NT2/D1 (cell line): ENCODE measurements around the gene GIT1.

Experiments used
- DNase-seq: peaks from one replicate; pipeline ENCODE4 v3.0.0-alpha.2; 2011; ENCODE audit warnings: low read depth, low spot score
- H3K27me3 ChIP-seq: 2 replicates; pipeline ENCODE4 v1.6.0; 2011; ENCODE audit warnings: mild to moderate bottlenecking; ENCODE audit not compliant: insufficient read length, insufficient read depth
- H3K36me3 ChIP-seq: 2 replicates; pipeline ENCODE4 v1.6.1; 2011; ENCODE audit warnings: mild to moderate bottlenecking, low read length, mixed read lengths; ENCODE audit not compliant: insufficient read depth, insufficient read length
- H3K4me1 ChIP-seq: 2 replicates; pipeline ENCODE4 v1.5.1; 2011; ENCODE audit not compliant: insufficient read depth, insufficient read length
- H3K4me3 ChIP-seq: 2 replicates; pipeline ENCODE4 v1.5.1; 2011; ENCODE audit warnings: low read depth; ENCODE audit not compliant: insufficient read length
- H3K9ac ChIP-seq: 2 replicates; pipeline ENCODE4 v1.6.0; 2011; ENCODE audit warnings: low read depth; ENCODE audit not compliant: insufficient read length
- H3K9me3 ChIP-seq: 2 replicates; pipeline ENCODE4 v1.5.1; 2011; ENCODE audit warnings: mild to moderate bottlenecking, low read length; ENCODE audit not compliant: insufficient read depth
- SUZ12 ChIP-seq: IDR thresholded peaks from 2 replicates; pipeline ENCODE4 v1.6.1; 2011; ENCODE audit not compliant: insufficient read length, insufficient read depth; ENCODE audit errors: extremely low read depth
- YY1 ChIP-seq: IDR thresholded peaks from 2 replicates; pipeline ENCODE4 v1.6.1; 2011; ENCODE audit not compliant: insufficient read length, insufficient read depth
- ZNF274 ChIP-seq: IDR thresholded peaks from 2 replicates; pipeline ENCODE4 v1.6.1; 2011; ENCODE audit warnings: mild to moderate bottlenecking, low read depth, low read length

Gene GIT1

GRCh38 chr17:29589524-29590410 is at the start of gene GIT1:
Gene GIT1 (minus strand): TSS chr17:29589648. CDS start chr17:29589378, 270 bp downstream.
- Histone ChIP-seq H3K27me3 (peaks cover 38% of the 10 kb centered on the region), H3K9ac (peak within 1 kb of the TSS; percentile 80), H3K9me3 (no peaks in the 10 kb centered on the region), H3K36me3 (no peaks in the 10 kb centered on the region), H3K4me3 (peak within 1 kb of the TSS; percentile 73), H3K4me1 (peaks cover 30% of the 10 kb centered on the region)
- TF ChIP-seq ZNF274 (no peak), SUZ12 (no peak), YY1 (no peak)
- DNase-seq, result no peak

- peak; percentile 48 for DNase-seq
- H3K27me3 ChIP-seq, result no peaks in the 10 kb centered on the region
- peaks cover 30% of the 10 kb centered on the region for H3K36me3 ChIP-seq
- TF ChIP-seq YY1, result no peak
- TF ChIP-seq ZNF274, result no peak
- TF ChIP-seq SUZ12, result no peak
- H3K4me1 ChIP-seq, result no peaks in the 10 kb centered on the region
- H3K9me3 ChIP-seq, result no peaks in the 10 kb centered on the region
- H3K4me3 ChIP-seq, result no peak overlapping the region
- no peak overlapping the region for H3K9ac ChIP-seq
Observed at GRCh38 chr17:29633886-29634285, 44.4 kb upstream of the GIT1 start.

GRCh38 chr17:29630630-29631193 is 41.3 kb upstream of the GIT1 start:
- Histone ChIP-seq H3K9me3 (no peaks in the 10 kb centered on the region), H3K4me1 (no peaks in the 10 kb centered on the region), H3K27me3 (no peaks in the 10 kb centered on the region), H3K36me3 (peaks cover 21% of the 10 kb centered on the region), H3K4me3 (no peak overlapping the region), H3K9ac (no peak overlapping the region)
- no peak for DNase-seq
- TF ChIP-seq SUZ12 (no peak), YY1 (no peak), ZNF274 (no peak)

- no peaks in the 10 kb centered on the region for H3K9me3 ChIP-seq
- H3K36me3 ChIP-seq, result peaks cover 21% of the 10 kb centered on the region
Observed at GRCh38 chr17:29629839-29630238, 40.4 kb upstream of the GIT1 start.

GRCh38 chr17:29628644-29629043 is 39.2 kb upstream of the GIT1 start:
- no peak for DNase-seq
- H3K9me3 ChIP-seq, result no peaks in the 10 kb centered on the region
- H3K9ac ChIP-seq, result no peak overlapping the region
- H3K4me3 ChIP-seq, result no peak overlapping the region
- TF ChIP-seq ZNF274 (no peak), YY1 (no peak), SUZ12 (no peak)
- H3K4me1 ChIP-seq, result no peaks in the 10 kb centered on the region
- peaks cover 21% of the 10 kb centered on the region for H3K36me3 ChIP-seq
- peaks cover 4% of the 10 kb centered on the region for H3K27me3 ChIP-seq

More at GRCh38 chr17:29629839-29630238, 40.4 kb upstream of the GIT1 start:
- H3K9ac ChIP-seq, result no peak overlapping the region
- no peaks in the 10 kb centered on the region for H3K4me1 ChIP-seq
- H3K27me3 ChIP-seq, result no peaks in the 10 kb centered on the region
- TF ChIP-seq YY1 (no peak), SUZ12 (no peak), ZNF274 (no peak)
- H3K4me3 ChIP-seq, result no peak overlapping the region
- no peak for DNase-seq

GRCh38 chr17:29627951-29628350 is 38.5 kb upstream of the GIT1 start:
- Histone ChIP-seq H3K4me1 (peaks cover 4% of the 10 kb centered on the region), H3K27me3 (peaks cover 10% of the 10 kb centered on the region), H3K4me3 (no peak overlapping the region), H3K9me3 (no peaks in the 10 kb centered on the region), H3K36me3 (peaks cover 21% of the 10 kb centered on the region), H3K9ac (no peak overlapping the region)
- TF ChIP-seq ZNF274, result no peak
- no peak for TF ChIP-seq SUZ12
- TF ChIP-seq YY1, result no peak
- no peak for DNase-seq

GRCh38 chr17:29625037-29625750 is 35.7 kb upstream of the GIT1 start:
- Histone ChIP-seq H3K4me3 (no peak overlapping the region), H3K9me3 (no peaks in the 10 kb centered on the region), H3K36me3 (no peaks in the 10 kb centered on the region), H3K4me1 (peaks cover 9% of the 10 kb centered on the region), H3K9ac (no peak overlapping the region), H3K27me3 (peaks cover 28% of the 10 kb centered on the region)
- DNase-seq, result no peak
- no peak for TF ChIP-seq ZNF274
- TF ChIP-seq YY1, result no peak
- no peak for TF ChIP-seq SUZ12
